SIG-M5 treated with dmso at 0.1 percent for 504 hours (cell line): ENCODE measurements around the gene ITPK1.

Experiments used
- DNase-seq: peaks from one replicate; lab custom pipeline; 2025; ENCODE audit not compliant: unreplicated experiment; lab: John Stamatoyannopoulos, UW

Gene ITPK1

GRCh38 chr14:92974541-92975345, 141.0 kb downstream of the ITPK1 start:
- no peak for DNase-seq

- DNase-seq: peak; percentile 39
Measured at GRCh38 chr14:92973798-92974372, 141.8 kb downstream of the ITPK1 start.

GRCh38 chr14:92973261-92973797, 142.4 kb downstream of the ITPK1 start:
- peak; percentile 14 for DNase-seq

DNA sequence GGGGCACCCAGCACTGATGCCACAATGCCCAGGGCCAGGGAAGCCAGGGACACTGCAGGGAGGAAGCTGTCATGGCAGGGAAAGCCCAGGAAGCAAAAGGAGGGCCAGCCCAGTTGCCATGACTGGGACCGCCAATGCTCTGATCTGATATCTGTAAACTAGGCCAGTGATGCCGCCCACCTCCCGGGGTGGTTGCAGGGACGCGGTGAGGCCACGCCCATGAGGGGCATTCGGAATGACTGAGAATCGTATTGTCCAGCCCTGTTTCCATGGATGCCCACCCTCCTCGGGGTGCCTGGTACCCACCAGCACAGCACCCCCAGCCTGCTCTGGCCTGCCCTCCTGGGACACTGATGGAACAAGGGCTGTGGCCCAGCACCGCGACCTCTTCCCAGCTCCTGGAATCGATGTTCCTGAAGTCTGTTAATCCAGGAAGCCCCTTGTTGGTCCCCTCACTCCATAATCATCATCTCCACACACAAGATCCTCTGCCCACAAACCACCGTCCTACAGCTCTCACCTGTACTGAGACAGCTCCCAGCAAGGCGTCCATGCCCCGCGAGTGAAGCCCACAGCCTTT, 144.0 kb downstream of the ITPK1 start:
- no peak for DNase-seq

GRCh38 chr14:92970271-92970670, 145.5 kb downstream of the ITPK1 start:
- DNase-seq: no peak

DNA sequence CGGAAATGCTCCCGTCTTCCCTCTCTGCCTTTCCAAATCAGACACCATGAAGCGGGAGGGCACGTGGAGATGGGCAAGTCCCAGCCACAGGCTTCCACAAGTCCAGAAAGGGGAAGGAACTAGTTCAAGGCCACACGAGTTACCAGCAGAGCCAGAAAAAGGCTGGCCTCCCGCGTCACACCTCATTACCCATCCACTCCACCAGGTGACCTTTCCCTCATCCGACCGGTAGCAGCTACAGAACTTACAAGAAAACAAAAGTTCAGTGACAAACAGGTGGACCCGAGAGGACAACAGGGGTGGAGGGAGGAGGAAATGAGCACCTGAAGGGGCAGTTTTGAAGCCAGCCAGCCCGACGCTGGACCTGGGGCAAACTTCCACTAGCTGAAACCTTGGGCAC, 145.9 kb downstream of the ITPK1 start:
- DNase-seq: no peak

DNA sequence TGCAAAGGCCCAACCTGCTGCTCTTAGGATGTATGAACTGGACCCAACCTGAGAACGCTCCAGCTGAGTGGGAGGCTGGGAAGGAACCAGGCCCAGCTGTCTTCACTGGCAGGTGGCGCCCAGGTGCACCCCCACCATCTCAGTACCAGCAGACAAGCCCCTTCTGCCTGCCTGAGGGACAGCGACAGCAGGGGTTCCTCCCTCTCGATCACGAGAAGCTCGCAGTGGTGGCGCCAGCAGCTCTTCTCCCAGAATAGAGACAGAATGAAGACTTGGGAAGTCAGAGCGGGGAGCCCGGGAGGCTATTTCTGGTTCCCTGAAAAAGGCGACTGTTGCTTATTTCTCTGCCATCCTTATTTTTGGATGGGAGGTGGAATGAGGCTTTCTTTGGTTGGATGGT, 146.3 kb downstream of the ITPK1 start:
- DNase-seq: no peak

DNA sequence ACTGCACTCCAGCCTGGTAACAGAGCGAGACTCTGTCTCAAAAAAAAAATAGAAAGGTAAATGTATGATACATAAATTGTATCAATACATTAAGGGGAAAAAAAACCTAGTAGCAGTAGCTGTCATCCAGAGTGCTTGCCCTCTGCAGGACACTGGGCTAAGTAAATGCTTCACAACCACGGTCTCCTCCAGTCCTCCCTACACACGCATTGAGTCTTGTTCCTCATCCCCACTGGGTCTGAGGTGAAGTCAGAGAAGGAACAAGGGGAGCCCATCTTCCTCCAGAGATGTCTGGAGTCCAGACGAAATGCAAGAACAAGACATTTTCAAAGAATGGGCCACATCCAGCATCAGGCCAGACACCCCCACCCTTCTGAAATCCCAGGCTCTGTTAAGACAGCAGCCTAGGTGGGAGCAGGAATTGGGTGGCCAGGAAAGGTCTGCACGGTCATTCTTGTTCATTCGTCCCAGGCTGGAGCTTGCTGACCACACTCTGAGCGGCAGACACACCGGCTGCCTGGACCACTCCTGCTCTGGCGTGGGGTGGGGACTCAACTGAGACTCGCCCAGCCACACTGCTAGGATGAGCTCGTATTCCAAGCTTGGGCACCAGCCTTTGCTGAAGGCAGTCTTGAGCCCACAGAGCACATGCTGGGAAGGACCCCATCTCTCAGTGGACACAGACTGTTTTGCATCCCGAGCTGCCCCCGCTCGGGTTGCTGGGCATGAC, 147.3 kb downstream of the ITPK1 start:
- no peak for DNase-seq

- DNase-seq: no peak
Measured at GRCh38 chr14:92967346-92967926, 148.3 kb downstream of the ITPK1 start.

DNA sequence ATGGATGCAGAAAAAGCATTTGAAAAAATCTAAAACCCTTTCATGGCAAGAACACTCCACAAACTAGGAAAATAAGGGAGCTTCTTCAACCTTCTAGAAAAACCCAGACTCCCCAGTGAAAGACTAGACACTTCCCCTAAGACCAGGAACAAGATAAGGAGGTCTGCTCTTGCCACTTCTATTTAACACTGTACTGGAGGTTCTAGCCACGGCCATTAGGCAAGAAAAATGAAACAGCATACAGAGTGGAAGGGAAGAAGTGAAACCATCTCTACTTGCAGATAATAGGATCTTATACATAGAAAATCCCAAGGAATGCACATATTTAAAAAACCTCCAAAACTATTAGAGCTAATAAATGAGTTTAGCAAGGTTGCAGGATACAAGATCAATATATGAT, 150.4 kb downstream of the ITPK1 start:
- peak; percentile 67 for DNase-seq

- DNase-seq: no peak
Measured at GRCh38 chr14:92964124-92965109, 151.3 kb downstream of the ITPK1 start.

DNA sequence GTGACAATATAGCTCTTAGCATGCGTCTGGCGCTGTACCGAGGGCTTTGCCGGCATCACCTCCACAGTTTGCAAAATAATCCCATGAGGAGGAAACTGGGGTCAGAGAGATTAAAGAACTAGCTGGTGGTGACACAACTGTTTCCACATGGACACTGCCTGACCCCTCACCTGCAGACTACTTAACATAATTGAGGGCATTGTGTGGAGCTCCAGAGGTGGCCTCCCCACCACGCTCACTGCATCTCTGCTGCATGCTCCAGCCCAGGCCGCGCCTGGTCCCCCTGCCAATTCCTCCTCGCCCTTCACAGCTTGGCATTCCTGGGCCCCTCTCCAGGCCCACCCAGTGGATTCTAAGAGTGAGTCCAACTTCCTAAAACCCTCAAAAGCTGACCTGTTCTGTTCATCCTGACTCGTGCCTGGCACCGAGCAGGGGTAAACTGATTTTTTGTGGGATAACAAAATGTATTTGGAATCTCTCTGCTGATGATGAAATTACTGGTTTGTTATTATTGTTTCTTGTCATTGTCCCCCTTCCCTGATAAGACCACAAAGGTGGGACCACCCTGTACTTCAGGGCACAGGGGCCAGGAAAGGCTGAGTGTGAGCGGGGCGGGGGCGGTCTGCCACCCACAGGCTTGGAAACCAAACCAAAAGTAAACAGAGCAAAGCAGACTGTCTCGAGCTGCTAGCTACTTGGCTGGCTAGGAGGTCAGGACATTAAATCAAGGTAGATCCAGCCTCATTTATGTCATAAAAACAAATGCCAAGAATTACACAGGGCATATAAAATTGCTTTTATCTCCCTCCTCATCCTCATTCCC, 152.2 kb downstream of the ITPK1 start:
- no peak for DNase-seq

- DNase-seq: no peak
Measured at GRCh38 chr14:92962831-92963095, 153.0 kb downstream of the ITPK1 start.

DNA sequence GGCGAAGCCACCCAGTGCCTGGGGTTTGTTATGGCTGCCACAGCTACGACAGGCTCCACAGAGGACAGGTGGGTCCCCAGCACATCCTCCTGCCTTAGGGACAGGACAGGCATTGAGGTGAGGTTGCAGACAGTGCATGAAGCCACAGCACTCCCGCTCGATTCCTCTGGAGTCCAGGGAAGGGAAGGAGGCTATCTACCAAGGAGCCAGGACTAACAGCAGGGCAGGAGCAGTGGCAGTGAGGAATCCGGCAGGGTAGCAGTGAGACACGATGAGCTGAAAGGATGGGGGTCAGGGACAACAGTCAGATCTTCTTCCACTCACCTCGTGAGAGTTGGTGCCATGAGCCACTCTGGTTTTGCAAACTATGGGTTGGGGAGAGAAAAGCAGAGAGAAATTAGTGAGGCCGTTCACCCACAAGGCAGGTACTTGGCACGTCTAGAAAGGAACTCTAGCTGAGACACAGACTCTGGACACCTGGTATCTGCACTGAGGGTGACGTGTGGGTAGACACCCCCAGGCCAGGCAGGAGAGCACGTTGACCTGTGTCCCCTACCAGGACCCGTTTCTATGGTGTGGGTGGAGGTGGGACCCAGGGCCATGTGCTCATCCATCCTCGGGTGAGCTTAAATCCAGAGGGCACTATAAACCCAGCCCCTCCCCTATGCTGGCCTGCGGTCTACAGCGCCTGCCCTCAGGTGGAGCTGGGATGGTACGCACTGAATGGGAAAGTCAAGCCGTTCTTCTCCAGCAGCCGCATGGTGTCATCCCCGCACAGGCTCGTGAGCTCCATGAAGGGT, 153.5 kb downstream of the ITPK1 start:
- no peak for DNase-seq

DNA sequence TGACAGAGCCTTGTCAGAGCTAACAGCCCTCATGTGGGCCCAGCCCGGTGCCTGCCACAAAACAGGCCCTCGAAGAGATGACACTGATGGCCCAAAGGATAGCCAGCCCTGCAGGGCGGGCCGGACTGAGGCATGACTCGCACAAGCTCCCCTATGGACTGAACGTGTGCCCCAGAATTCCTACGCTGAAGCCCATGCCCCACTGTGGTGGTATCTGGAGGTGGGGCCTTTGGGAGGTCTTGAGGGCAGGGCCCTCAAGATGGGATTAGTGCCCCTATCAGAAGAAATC, 154.2 kb downstream of the ITPK1 start:
- no peak for DNase-seq

GRCh38 chr14:92960706-92961566, 154.8 kb downstream of the ITPK1 start:
- no peak for DNase-seq

DNA sequence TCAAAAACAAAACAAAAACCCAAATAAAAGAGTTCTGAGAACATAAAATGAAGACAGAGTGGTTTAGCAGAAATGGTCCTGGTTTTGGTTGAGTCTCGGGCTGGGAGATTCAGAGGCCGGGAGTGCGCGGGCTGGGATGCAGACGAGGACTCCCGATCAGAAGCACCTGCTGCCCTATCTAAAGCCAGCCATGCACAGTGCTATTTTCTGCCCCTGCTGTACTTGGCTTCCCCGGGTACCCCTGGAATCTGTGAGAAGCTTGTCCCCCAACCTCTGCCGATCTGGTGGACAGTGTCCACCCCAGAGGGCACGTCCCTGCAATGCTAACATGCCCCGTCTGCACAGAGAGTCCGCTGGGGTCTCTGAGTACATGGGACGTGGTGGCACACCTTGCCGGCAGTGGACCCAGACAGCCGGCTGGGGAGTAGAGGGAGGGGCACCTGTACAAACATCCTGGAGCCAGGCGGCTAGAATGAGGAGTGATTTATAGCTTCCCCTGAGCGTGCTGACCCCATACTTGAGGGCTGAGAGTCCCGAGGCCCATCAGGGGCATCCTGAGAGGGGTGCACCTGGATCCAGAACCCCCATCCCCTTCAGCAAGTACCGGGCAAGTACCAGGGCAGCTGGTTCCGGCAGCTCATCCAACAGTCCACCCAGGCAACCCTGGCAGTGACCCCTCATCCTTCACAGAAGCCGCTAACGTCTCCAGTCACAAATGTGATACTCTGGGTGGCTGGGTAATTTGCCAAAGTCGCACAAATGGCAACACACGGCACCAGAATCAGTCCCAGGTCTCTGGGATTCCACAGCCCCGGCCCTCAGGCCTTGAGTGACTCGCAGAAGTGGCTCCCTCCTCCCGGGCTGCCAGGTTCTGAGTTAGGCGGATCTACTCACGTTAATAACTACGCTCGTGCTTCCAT, 155.7 kb downstream of the ITPK1 start:
- no peak for DNase-seq
